ENCODE data around the gene HES2.

- TF ChIP-seq POLR2A (IDR thresholded peaks at IDR 0.05) (no peak), CTCF (IDR thresholded peaks at IDR 0.05) (no peak)
Measured at GRCh38 chr1:6426972-6427350, 7.2 kb upstream of the HES2 start.

Data from stomach (tissue), 4 donors.